OCI-LY7 (cell line): ENCODE measurements around the gene SBF1. TPM values are rescaled to one million over a fixed set of nuclear protein-coding genes. Genes with fewer than 3 reads are reported as not detected.

ENCODE experiments used
- BruUV-seq: library from RNA; stranded (reverse); fragments of 400-500 nt; replicated peaks from 2 replicates; lab custom pipeline; 2021; lab: Mats Ljungman, UMichigan
- CTCF ChIA-PET: fragments of 300-600 bp; sonication (Branson Sonifier 250); formaldehyde crosslinking; loops from one replicate; lab custom pipeline; 2022; ENCODE audit warnings: antibody characterized with exemption; ENCODE audit not compliant: unreplicated experiment; lab: Charles Lee
- POLR2A ChIA-PET: fragments of 300-600 bp; sonication (Branson Sonifier 250); formaldehyde crosslinking; loops from one replicate; lab custom pipeline; 2022; ENCODE audit warnings: antibody characterized with exemption; lab: Charles Lee
- DNase-seq: peaks from one replicate; pipeline ENCODE4 v3.0.0-alpha.2; 2015; ENCODE audit warnings: low spot score
- H2AFZ ChIP-seq: fragments of 200-600 bp; sonication (generic), shearing (Covaris generic); 2 replicates; pipeline ENCODE4 v1.6.1; 2014; ENCODE audit warnings: mild to moderate bottlenecking, antibody characterized with exemption, low read length, moderate library complexity
- H3K27ac ChIP-seq: fragments of 200-600 bp; sonication (generic); 2 replicates; pipeline ENCODE4 v1.5.1; 2014; ENCODE audit warnings: mixed run types, low read depth, mild to moderate bottlenecking, moderate library complexity, low read length, inconsistent platforms; ENCODE audit not compliant: poor library complexity, severe bottlenecking
- H3K36me3 ChIP-seq: fragments of 200-600 bp; sonication (generic); 2 replicates; pipeline ENCODE4 v1.6.1; 2014; ENCODE audit warnings: mild to moderate bottlenecking, antibody characterized with exemption, low read length, moderate library complexity, mixed read lengths; ENCODE audit not compliant: insufficient read depth
- H3K4me1 ChIP-seq: fragments of 200-600 bp; sonication (generic); 2 replicates; pipeline ENCODE4 v1.5.1; 2014; ENCODE audit warnings: mild to moderate bottlenecking, low read length; ENCODE audit not compliant: insufficient read depth, poor library complexity, severe bottlenecking
- H3K4me2 ChIP-seq: fragments of 200-600 bp; sonication (generic); 2 replicates; pipeline ENCODE4 v1.6.1; 2014; ENCODE audit warnings: mild to moderate bottlenecking, low read length
- H3K4me3 ChIP-seq: fragments of 200-600 bp; sonication (generic); 2 replicates; pipeline ENCODE4 v1.5.1; 2014; ENCODE audit warnings: mild to moderate bottlenecking, low read depth, low read length; ENCODE audit not compliant: poor library complexity, severe bottlenecking
- H3K79me2 ChIP-seq: fragments of 200-600 bp; sonication (generic); 2 replicates; pipeline ENCODE4 v1.6.1; 2016; ENCODE audit warnings: low read depth, mild to moderate bottlenecking, low read length, moderate library complexity, mixed read lengths; ENCODE audit not compliant: insufficient read depth
- H3K9me2 ChIP-seq: fragments of 200-600 bp; sonication (generic); 2 replicates; pipeline ENCODE4 v1.6.1; 2016; ENCODE audit warnings: mild to moderate bottlenecking, low read length, mixed read lengths; ENCODE audit not compliant: insufficient read depth
- H3K9me3 ChIP-seq: fragments of 200-600 bp; sonication (generic); 2 replicates; pipeline ENCODE4 v1.6.1; 2014; ENCODE audit warnings: mild to moderate bottlenecking, mixed run types, low read length, mixed read lengths
- H4K20me1 ChIP-seq: fragments of 200-600 bp; sonication (generic); 2 replicates; pipeline ENCODE4 v1.6.1; 2014; ENCODE audit warnings: mild to moderate bottlenecking, antibody characterized with exemption, low read length, moderate library complexity, mixed read lengths; ENCODE audit not compliant: insufficient read depth
- EZH2phosphoT487 ChIP-seq: fragments of 200-600 bp; sonication (generic); IDR thresholded peaks from 2 replicates; pipeline ENCODE4 v1.6.1; 2018; ENCODE audit warnings: low read depth, borderline replicate concordance, mild to moderate bottlenecking, mixed run types, antibody characterized with exemption, low read length, moderate library complexity, mixed read lengths
- intact Hi-C: fragments of 100-400 bp; cut with micrococcal nuclease; formaldehyde crosslinking; loops from one replicate; pipeline ENCODE4 v1.10.0; 2022; ENCODE audit not compliant: unreplicated experiment
- total RNA-seq, 2 experiments: library from RNA; depleted of rRNA in 1 of 2; stranded (reverse); fragments of >200 nt in 1 of 2; shearing (Covaris generic) in 1 of 2; gene quantifications; 2 replicates each; pipeline ENCODE4 v1.2.3, GENCODE V29; 2014 to 2022
- TF ChIP-seq, protein P1 (sequence below): fragments of 200-600 bp; sonication (generic); conservative IDR thresholded peaks from 2 replicates; pipeline ENCODE4 v1.5.1; 2014; ENCODE audit warnings: mild to moderate bottlenecking, antibody characterized with exemption, low read length, moderate library complexity, mixed read lengths

Gene SBF1
- total RNA-seq, 2 experiments from 2014 or later: 177 to 181 TPM

- Histone ChIP-seq H3K4me3 (no peak overlapping the region), H2AFZ (no peak overlapping the region), H3K27ac (no peak overlapping the region), H3K79me2 (no peaks in the 10 kb centered on the region), H3K9me3 (no peaks in the 10 kb centered on the region), H3K4me2 (no peak overlapping the region), H4K20me1 (no peaks in the 10 kb centered on the region), H3K9me2 (no peaks in the 10 kb centered on the region), H3K4me1 (no peaks in the 10 kb centered on the region), H3K36me3 (peaks cover 86% of the 10 kb centered on the region)
- intact Hi-C loops: no loop called here
- DNase-seq: no peak
- ChIA-PET CTCF (no interaction called here), POLR2A (no interaction called here)
- no TSS peak for BruUV-seq
- TF ChIP-seq EZH2phosphoT487: no peak
- TF ChIP-seq, protein P1, sequence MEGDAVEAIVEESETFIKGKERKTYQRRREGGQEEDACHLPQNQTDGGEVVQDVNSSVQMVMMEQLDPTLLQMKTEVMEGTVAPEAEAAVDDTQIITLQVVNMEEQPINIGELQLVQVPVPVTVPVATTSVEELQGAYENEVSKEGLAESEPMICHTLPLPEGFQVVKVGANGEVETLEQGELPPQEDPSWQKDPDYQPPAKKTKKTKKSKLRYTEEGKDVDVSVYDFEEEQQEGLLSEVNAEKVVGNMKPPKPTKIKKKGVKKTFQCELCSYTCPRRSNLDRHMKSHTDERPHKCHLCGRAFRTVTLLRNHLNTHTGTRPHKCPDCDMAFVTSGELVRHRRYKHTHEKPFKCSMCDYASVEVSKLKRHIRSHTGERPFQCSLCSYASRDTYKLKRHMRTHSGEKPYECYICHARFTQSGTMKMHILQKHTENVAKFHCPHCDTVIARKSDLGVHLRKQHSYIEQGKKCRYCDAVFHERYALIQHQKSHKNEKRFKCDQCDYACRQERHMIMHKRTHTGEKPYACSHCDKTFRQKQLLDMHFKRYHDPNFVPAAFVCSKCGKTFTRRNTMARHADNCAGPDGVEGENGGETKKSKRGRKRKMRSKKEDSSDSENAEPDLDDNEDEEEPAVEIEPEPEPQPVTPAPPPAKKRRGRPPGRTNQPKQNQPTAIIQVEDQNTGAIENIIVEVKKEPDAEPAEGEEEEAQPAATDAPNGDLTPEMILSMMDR: no peak
These were observed 50.9 kb downstream of the SBF1 start for GRCh38 chr22:50423956-50424355.

DNA sequence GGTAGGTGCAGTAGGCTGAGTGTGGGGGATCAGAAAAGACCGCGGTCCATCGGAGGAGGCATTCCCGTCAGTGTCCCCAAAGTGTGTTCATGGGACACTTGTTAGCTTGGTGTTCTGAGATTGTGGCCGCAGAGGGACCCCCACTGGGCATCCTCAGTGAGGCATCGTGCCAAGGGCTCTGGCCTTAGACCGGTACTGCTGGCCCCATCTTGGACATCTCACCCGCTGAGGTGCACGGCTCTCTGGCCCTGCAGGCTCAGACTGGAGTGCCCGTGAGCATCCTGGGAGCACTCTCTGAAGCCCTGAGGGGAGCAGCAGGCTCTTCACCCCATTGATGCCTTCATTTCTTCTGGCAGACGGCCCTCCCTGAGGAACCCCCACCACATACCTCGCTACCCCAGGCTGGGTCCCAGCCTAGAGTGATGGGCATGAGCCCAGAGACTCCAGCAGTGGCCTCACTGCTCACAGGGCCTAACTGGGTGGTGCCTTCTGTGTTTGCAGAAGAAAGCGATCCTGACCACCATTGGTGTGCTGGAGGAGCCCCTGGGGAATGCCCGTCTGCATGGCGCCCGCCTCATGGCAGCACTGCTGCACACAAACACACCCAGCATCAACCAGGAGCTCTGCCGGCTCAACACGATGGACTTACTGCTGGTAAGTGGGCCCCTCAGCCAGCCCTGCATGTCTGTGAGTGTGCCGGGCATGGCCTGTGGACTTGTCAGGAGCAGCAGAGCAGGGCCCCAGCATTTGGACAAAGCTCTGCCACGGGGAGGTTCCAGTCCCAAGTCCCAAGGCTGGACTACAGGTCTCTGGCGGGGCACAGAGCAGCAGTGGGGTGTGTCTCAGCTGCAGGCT lies 51.6 kb downstream of the SBF1 start:
- BruUV-seq: no TSS peak
- peaks cover 86% of the 10 kb centered on the region for H3K36me3 ChIP-seq
- no peak for DNase-seq

More for the DNA sequence above, 51.6 kb downstream of the SBF1 start:
- POLR2A ChIA-PET: no interaction called here
- no peak for TF ChIP-seq EZH2phosphoT487
- TF ChIP-seq, protein P1: no peak
- H3K79me2 ChIP-seq: no peaks in the 10 kb centered on the region
- H3K4me3 ChIP-seq: no peak overlapping the region
- intact Hi-C loops: no loop called here
- CTCF ChIA-PET: no interaction called here
- no peak overlapping the region for H3K4me2 ChIP-seq
- no peaks in the 10 kb centered on the region for H4K20me1 ChIP-seq
- no peaks in the 10 kb centered on the region for H3K9me3 ChIP-seq
- H2AFZ ChIP-seq: no peak overlapping the region
- H3K27ac ChIP-seq: no peak overlapping the region
- H3K9me2 ChIP-seq: no peaks in the 10 kb centered on the region
- no peaks in the 10 kb centered on the region for H3K4me1 ChIP-seq
